Stimulated activated CD4-positive, alpha-beta T cell treated with anti-CD3 and anti-CD28 coated beads, Interleukin-4, amount 100 ng/mL, for 1 hour (primary cell): ENCODE results near the gene DYRK1A.
A peak's percentile ranks its signal among the peaks of the same experiment; 100 is the strongest.
"Not testable (repeated sequence)": the region's sequence is repeated elsewhere in the genome, so short reads cannot be mapped to it uniquely, and the experiment has no call there.

ENCODE experiments used
- DNase-seq: peaks from one replicate; pipeline ENCODE4 v3.0.0-alpha.2; 2020

Gene DYRK1A

DNA sequence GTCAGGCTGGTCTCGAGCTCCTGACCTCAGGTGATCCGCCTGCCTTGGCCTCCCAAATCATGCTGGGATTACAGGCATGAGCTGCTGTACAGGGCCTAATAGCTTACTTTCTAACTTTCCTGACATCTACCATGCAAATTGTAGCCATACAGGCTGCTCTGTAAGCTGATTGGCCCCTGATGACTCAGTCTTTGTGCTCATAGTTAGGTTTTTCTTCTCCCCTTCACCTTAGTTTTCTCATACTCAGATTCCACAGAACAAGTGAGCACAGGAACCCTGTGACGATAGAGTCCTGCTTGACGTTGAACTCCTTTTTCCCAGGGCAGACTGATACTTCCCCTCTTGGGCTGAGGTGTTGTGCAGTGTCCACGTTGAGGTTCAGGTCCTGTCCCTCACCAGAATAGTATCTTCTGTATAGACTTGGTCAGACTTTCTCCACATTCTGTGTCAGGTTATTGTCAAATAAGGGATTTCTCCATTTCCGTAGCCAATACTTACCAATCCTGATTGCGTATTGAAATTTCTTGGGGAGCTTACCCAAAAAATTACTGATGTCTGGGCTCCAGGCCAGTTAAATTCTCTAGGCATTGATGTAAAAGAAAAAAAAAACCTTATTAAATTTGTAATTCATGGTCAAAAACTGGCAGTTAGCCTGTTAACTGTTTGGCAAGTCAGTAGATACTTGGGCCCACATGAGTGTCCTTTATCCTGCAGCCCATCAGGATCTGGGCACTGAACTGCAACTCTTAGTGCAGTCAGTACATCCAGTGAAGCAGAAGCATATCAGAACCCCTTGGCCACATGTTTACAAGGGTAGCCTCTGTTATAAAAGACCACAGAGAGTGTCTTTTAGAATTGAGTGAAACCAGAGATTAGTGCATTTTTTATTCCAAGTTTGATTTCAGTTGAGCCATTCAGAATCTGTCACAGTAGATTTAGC, 118.2 kb downstream of the DYRK1A start:
- DNase-seq = no peak

- no peak for DNase-seq
These were observed 123.0 kb downstream of the DYRK1A start for GRCh38 chr21:37489553-37489952.

GRCh38 chr21:37490084-37490483, 123.5 kb downstream of the DYRK1A start:
- DNase-seq = no peak

DNA sequence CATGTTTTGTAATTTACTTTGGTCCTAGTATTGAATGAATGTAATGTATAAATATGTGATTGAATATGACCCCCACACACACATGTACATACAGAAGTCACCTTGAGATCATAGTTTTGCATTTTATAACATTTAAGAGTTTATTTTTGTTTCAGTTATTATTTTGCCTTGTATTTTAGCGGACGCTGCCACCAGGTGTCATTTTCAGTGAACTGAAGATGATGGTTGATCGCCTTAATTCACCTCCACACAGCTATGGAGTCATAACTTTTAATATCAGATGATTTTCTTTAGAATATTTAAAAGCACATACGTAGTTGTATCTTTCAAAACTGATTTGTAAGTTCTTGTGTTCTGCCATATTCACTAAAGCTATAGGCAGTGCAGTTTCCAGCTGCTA, 130.4 kb downstream of the DYRK1A start:
- DNase-seq = peak; percentile 4

DNA sequence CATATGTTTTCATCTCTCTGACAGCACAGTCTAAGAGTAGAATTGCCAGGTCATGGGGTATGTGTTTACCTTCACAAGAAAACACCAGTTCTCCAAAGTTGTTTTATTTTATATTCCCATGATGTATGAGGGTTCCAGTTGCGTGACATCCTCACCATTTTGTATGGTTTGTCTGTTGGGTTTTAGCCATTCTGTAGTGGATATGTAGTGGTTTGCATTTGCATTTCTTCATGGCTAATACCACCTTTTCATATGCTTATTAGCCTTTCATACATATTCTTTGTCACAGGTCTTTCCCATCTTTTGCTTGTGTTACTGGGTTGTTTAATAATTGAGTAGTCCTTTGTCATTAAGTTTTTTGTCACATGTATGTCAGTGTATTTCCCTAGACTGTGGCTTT, 132.1 kb downstream of the DYRK1A start:
- no peak for DNase-seq

- no peak for DNase-seq
These were observed 136.4 kb downstream of the DYRK1A start for GRCh38 chr21:37502947-37503346.

DNA sequence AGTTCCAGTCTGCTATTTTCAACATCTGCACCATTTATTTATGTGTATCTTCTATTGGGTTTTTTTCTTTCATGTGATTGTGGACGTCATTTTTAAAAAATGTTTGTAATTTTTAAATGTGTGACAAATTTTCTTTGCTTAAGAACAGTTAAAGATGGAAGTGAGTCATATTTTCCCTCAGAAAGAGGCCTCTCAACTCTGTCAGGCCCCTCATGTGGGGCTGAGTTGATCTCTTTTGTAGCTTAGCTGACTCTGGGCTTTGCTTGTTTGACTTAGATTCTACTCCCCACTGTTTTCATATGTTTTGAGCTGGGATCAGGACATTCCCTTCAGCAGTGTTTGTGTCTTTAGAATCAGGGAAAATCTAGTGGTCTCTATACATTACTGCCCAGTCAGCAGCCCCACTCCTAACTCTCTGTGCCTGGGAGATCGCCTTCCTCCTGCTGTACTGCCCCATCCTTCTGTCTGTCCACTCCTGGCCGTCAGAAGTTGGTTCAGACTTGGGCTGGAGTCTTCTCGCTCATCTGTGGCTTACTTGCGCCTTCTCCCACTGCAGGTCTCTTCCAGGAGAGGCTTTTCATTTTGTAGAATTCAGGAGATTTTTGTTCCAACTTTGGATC, 137.4 kb downstream of the DYRK1A start:
- DNase-seq = no peak

DNA sequence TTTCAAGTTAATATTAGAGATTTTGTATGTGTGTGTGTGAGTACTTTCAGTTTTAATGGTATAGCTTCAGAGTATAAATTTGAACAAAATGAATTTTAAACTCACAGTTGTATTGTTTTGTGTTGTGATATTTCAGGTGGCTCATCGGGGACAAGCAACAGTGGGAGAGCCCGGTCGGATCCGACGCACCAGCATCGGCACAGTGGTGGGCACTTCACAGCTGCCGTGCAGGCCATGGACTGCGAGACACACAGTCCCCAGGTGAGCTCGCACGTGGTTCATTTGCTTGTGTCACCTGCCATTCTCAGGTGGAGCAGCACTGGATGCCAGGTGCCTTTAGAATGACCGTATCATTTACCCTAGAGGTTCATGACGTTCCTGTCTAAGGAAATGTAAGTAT, 139.4 kb downstream of the DYRK1A start:
- no peak for DNase-seq

DNA sequence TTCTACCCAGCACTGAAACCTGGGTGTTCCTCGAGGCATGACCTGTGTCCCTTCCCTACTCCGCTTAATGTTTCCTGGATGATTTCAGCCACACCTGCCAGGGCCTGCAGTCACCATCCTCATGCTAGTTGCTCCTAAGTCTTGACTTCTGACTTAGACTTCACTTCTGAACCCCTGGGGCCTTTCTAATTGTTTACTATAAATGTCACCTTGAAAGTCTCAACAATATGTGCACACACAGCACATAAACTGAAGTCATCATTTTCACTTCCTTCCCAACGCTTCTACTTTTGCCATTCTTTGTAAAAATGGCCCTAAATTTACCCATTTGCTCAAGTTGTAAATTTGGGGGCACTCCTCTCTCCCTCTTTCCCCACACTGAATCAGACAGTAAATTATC, 141.1 kb downstream of the DYRK1A start:
- DNase-seq = no peak

DNA sequence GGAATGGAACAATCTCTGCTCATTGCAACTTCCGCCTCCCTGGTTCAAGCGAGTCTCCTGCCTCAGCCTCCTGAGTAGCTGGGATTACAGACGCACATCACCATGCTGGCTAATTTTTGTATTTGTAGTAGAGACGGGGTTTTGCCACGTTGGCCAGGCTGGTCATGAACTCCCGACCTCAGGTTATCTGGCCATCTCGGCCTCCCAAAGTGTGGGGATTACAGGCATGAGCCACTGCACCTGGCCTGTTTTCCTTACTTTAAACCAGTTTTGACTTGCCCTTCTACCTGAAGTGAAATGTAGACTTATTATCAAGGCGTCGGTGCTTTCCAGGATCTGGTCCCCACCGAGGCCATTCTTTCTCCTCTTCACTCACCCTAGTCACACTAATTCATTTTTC, 141.8 kb downstream of the DYRK1A start:
- no peak for DNase-seq

DNA sequence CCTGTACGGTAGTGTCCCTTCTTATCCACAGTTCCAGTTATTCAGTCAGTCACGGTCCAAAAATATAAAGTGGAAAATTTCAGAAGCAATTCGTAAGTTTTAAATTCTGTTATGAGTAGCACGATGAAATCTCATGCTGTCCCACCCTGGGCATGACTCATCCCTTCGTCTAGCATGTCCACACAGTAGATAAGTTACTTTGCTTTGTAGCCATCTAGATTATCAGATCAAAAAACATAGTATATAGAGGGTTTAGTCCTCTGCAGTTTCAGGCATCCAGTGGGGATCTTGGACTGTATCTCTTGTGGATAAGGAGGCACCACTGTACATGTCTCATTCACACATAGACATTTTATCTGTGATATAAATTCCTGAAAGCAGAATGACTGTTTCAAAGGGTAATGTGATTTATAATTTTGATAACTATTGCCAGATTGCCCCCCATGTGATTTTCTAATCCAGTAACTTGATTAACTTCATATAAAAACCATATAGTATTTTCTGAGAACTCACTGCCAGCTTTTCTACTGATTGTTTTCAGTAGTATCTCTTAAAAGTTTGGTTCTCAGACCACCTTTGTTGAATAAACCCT, 143.3 kb downstream of the DYRK1A start:
- DNase-seq = no peak

GRCh38 chr21:37511848-37512247, 145.3 kb downstream of the DYRK1A start:
- DNase-seq = no peak

DNA sequence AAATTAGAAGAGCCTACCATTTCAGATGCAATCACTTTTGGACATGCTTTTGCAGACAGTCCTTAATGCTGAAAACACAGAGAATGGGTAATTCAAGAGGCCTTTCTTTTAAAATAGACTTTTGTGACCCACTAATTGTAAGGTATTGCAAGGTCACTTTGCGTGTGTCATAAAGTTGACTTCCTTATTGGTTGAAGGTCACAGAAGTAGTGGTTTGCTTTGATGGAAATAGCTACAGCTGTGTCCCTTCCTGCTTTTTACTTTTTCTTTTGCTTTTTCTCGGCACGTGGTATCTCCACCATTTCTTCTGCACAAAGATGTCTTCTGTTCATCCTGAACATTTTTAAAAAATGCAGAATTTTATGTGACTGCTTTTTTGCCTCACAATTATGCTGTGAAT, 146.8 kb downstream of the DYRK1A start:
- no peak for DNase-seq

- DNase-seq = no peak
These were observed 147.6 kb downstream of the DYRK1A start for GRCh38 chr21:37514038-37514667.

GRCh38 chr21:37516998-37517397, 150.4 kb downstream of the DYRK1A start:
- DNase-seq = no peak

- no peak for DNase-seq
These were observed 154.2 kb downstream of the DYRK1A start for GRCh38 chr21:37520801-37521200.

DNA sequence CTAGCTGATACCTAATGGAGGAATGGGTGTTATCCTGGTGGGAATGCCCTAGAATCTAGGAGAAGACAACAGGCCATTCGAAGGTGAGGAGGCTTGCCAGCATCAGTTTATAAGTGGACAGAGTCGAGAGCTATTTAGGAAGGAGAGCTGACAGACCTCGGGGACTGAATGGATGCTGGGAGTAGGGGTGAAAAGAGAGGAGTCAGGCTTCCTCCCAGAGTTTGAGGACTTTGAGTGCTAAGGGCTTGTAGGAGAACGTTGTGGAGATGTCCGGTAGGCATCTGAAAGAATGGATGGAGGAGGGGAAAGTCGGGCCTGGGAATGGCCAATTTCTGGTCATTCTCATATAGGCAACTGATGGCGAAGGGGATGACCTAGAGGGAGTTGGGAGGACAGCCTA, 155.1 kb downstream of the DYRK1A start:
- no peak for DNase-seq

DNA sequence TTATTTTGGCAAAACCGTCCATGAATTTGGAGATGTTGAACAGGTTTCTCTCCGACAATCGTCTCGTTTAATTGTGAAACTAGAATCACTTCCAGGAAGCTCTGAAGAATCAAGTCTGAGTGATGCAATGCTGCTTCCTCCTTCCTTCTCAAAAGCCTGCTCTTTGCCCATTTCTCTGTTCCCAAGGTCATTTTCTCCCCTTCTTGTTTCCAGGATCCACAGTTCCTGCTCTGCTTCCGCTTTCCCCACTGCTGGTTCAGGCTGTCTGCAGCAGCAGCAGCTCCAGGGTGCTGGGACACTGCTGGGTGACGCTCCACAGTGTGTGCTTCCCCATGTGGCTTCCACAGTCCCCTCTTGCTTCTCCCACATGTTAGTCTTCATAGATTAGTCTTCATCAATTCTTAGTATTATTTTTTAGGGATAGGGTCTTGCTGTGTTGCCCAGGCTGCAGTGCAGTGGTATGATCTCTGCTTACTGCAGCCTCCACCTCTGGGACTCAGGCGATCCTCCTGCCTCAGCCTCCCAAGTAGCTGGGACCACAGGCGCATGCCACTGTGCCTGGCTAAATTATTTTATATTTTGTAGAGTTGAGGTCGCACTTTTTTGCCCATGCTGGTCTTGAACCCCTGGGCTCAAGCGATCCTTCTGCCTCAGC, 156.2 kb downstream of the DYRK1A start:
- DNase-seq = no peak

GRCh38 chr21:37524944-37525343, 158.4 kb downstream of the DYRK1A start:
- not testable (repeated sequence) for DNase-seq

GRCh38 chr21:37525810-37526209, 159.2 kb downstream of the DYRK1A start:
- no peak for DNase-seq

DNA sequence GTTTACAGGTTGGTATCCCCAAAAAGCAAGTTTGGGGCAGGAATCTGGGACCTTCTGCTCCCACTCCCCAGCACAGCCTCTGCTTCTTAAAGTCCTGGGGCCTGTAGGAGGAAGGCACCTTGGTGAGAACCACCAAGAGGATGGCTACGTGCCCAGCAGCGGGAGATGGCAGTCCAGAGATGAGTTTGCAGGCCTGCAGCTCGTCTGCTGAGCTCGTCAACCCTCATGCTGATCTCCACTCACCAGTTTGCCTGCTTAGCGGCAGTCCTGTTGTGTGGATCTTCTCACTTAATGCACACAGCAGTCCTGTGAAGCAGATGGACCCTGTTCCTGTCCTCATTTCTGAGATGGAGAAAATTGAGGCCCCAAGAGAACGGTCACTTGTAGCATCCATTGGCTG, 160.5 kb downstream of the DYRK1A start:
- DNase-seq = no peak

GRCh38 chr21:37527716-37528115, 161.1 kb downstream of the DYRK1A start:
- DNase-seq = no peak
